ENCODE measurements around the gene IL19. TPM values are rescaled to one million over a fixed set of nuclear protein-coding genes. Genes with fewer than 3 reads are reported as not detected.
"Not testable (repeated sequence)": the region's sequence is repeated elsewhere in the genome, so short reads cannot be mapped to it uniquely, and the experiment has no call there.

Gene IL19
- total and polyA plus RNA-seq, 8 donors: 3.1 to 25.9 TPM; not detected in 6

GRCh38 chr1:206847337-206847834, 76.8 kb downstream of the IL19 start:
- Histone ChIP-seq H3K9me3 (no peaks in the 10 kb centered on the region), H3K27ac (peak overlapping the region in 1 of 5 donors; percentile 2), H3K4me3 (no peak overlapping the region), H3K4me1 (peaks cover 0 to 12% (median 5%) of the 10 kb centered on the region in 4 donors), H3K36me3 (no peaks in the 10 kb centered on the region), H3K27me3 (no peaks in the 10 kb centered on the region)
- TF ChIP-seq POLR2AphosphoS5 (IDR thresholded peaks at IDR 0.05) (no peak), EP300 (IDR thresholded peaks at IDR 0.05) (no peak), POLR2A (IDR thresholded peaks at IDR 0.05) (no peak)
- TF ChIP-seq, protein P1, sequence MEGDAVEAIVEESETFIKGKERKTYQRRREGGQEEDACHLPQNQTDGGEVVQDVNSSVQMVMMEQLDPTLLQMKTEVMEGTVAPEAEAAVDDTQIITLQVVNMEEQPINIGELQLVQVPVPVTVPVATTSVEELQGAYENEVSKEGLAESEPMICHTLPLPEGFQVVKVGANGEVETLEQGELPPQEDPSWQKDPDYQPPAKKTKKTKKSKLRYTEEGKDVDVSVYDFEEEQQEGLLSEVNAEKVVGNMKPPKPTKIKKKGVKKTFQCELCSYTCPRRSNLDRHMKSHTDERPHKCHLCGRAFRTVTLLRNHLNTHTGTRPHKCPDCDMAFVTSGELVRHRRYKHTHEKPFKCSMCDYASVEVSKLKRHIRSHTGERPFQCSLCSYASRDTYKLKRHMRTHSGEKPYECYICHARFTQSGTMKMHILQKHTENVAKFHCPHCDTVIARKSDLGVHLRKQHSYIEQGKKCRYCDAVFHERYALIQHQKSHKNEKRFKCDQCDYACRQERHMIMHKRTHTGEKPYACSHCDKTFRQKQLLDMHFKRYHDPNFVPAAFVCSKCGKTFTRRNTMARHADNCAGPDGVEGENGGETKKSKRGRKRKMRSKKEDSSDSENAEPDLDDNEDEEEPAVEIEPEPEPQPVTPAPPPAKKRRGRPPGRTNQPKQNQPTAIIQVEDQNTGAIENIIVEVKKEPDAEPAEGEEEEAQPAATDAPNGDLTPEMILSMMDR (IDR thresholded peaks at IDR 0.05): no peak
- intact Hi-C loops (cut with DNase I; ENCODE audit: low total_unique reads): no loop called here
- 59 to 83% (median 79%) methylated on average over 3 of the region's 3 CpGs for WGBS, 5 donors
- peak; percentile 49 to 63 for DNase-seq

GRCh38 chr1:206847946-206848345, 77.4 kb downstream of the IL19 start:
- H3K27me3 ChIP-seq: no peaks in the 10 kb centered on the region
- no peak overlapping the region for H3K4me3 ChIP-seq

GRCh38 chr1:206850401-206850800, 79.8 kb downstream of the IL19 start:
- intact Hi-C loops (cut with DNase I; ENCODE audit: low total_unique reads): no loop called here
- WGBS, 5 donors: 79 to 89% (median 84%) methylated on average over 2 of the region's 2 CpGs
- no peak for TF ChIP-seq EP300 (IDR thresholded peaks at IDR 0.05)
- TF ChIP-seq, protein P1 (IDR thresholded peaks at IDR 0.05): no peak
- TF ChIP-seq POLR2AphosphoS5 (IDR thresholded peaks at IDR 0.05): no peak
- no peak for TF ChIP-seq POLR2A (IDR thresholded peaks at IDR 0.05)
- no peaks in the 10 kb centered on the region for H3K9me3 ChIP-seq
- no peak for DNase-seq
- peaks cover 0 to 11% (median 2%) of the 10 kb centered on the region in 4 donors for H3K4me1 ChIP-seq
- no peaks in the 10 kb centered on the region for H3K36me3 ChIP-seq
- no peak overlapping the region for H3K27ac ChIP-seq
- H3K4me3 ChIP-seq: no peak overlapping the region
- H3K27me3 ChIP-seq: no peaks in the 10 kb centered on the region

More at GRCh38 chr1:206847946-206848345, 77.4 kb downstream of the IL19 start:
- no peaks in the 10 kb centered on the region for H3K9me3 ChIP-seq
- TF ChIP-seq POLR2AphosphoS5 (IDR thresholded peaks at IDR 0.05) (no peak), EP300 (IDR thresholded peaks at IDR 0.05) (no peak), POLR2A (IDR thresholded peaks at IDR 0.05) (no peak)
- TF ChIP-seq, protein P1 (IDR thresholded peaks at IDR 0.05): no peak
- intact Hi-C loops (cut with DNase I; ENCODE audit: low total_unique reads): no loop called here
- no peak for DNase-seq
- H3K27ac ChIP-seq: no peak overlapping the region
- H3K4me1 ChIP-seq: peaks cover 0 to 11% (median 5%) of the 10 kb centered on the region in 4 donors
- whole genome bisulfite sequencing, 5 donors: 79 to 92% (median 87%) methylated on average over 1 of the region's 1 CpG
- H3K36me3 ChIP-seq: no peaks in the 10 kb centered on the region

GRCh38 chr1:206851341-206852010, 80.9 kb downstream of the IL19 start:
- 74 to 80% (median 75%) methylated on average over 5 of the region's 5 CpGs for WGBS, 5 donors

DNA sequence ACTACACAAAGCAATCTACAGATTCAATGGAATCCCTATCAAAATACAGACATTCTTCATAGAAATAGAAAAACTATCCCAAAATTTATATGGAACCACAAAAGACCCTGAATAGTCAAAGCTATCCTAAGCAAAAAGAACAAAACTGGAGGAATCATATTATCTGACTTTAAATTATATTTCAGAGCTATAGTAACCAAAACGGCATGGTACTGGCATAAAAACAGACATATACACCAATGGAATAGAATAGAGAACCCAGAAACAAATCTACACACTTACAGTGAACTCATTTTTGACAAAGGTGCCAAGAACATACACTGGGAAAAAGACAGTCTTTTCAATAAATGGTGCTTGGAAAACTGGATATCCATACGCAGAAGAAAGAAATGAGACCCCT, 82.1 kb downstream of the IL19 start:
- 92 to 97% (median 96%) methylated on average over 2 of the region's 2 CpGs for WGBS, 5 donors

More at GRCh38 chr1:206851341-206852010, 80.9 kb downstream of the IL19 start:
- TF ChIP-seq POLR2AphosphoS5 (IDR thresholded peaks at IDR 0.05) (no peak), POLR2A (IDR thresholded peaks at IDR 0.05) (no peak), EP300 (IDR thresholded peaks at IDR 0.05) (no peak)
- TF ChIP-seq, protein P1 (IDR thresholded peaks at IDR 0.05): no peak
- no peak overlapping the region for H3K27ac ChIP-seq
- DNase-seq: no peak
- no peaks in the 10 kb centered on the region for H3K27me3 ChIP-seq
- peaks cover 0 to 11% (median 2%) of the 10 kb centered on the region in 4 donors for H3K4me1 ChIP-seq
- no peak overlapping the region for H3K4me3 ChIP-seq
- no peaks in the 10 kb centered on the region for H3K9me3 ChIP-seq
- no peaks in the 10 kb centered on the region for H3K36me3 ChIP-seq
- intact Hi-C loops (cut with DNase I; ENCODE audit: low total_unique reads): no loop called here

DNA sequence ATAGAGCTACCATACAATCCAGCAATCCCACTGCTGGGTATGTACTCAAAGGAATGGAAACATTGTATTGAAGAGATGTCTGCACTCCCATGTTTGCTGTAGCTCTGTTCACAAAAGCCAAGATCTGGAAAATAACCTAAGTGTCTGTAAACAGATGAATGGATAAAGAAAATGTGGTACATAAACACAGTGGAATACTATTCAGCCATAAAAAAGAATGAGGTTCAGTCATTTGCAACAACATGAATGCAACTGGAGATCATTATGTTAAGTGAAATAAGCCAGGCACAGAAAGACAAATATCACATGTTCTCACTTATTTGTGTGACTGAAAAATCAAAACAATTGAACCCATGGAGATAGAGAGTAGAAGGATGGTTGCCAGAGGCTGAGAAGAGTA, 83.1 kb downstream of the IL19 start:
- H3K36me3 ChIP-seq; H3K9me3 ChIP-seq; intact Hi-C loops (cut with DNase I; ENCODE audit: low total_unique reads); H3K27me3 ChIP-seq; H3K4me3 ChIP-seq; H3K4me1 ChIP-seq; DNase-seq; H3K27ac ChIP-seq: not testable (repeated sequence)

More for the DNA sequence above, 82.1 kb downstream of the IL19 start:
- DNase-seq; H3K27me3 ChIP-seq; H3K27ac ChIP-seq; H3K4me3 ChIP-seq; H3K36me3 ChIP-seq; intact Hi-C loops (cut with DNase I; ENCODE audit: low total_unique reads); H3K9me3 ChIP-seq; H3K4me1 ChIP-seq: not testable (repeated sequence)

Data from stomach (tissue), 9 donors.